Small intestine (tissue), 7 donors: ENCODE data around the gene ZFR. TPM values are rescaled to one million over a fixed set of nuclear protein-coding genes. Genes with fewer than 3 reads are reported as not detected.

Experiments used
- DNase-seq, 2 donors: peaks; one replicate each; pipeline versions ENCODE4 v3.0.0 to v3.0.0-alpha.2; 2013
- FAIRE-seq: peaks from 2 replicates; lab custom pipeline; 2012; peaks lifted over from hg19 to GRCh38; lab: Jason Lieb, UNC
- H3K27ac ChIP-seq, 3 donors: one replicate each; pipeline ENCODE4 v1.5.1; 2013; ENCODE audit warnings: low read length in 2 of 3, mild to moderate bottlenecking in 2 of 3, control low read depth in 1 of 3, inconsistent platforms in 1 of 3, low read depth in 1 of 3, moderate library complexity in 1 of 3
- H3K27me3 ChIP-seq, 3 donors: one replicate each; pipeline ENCODE4 v1.6.1; 2013; ENCODE audit warnings: low read length in 3 of 3, inconsistent platforms in 1 of 3; ENCODE audit not compliant: control insufficient read depth in 3 of 3, insufficient read depth in 3 of 3
- H3K36me3 ChIP-seq, 3 donors: one replicate each; pipeline ENCODE4 v1.6.1; 2013; ENCODE audit warnings: low read length in 3 of 3, inconsistent platforms in 1 of 3, low read depth in 1 of 3, mild to moderate bottlenecking in 1 of 3, moderate library complexity in 1 of 3; ENCODE audit not compliant: control insufficient read depth in 3 of 3, insufficient read depth in 2 of 3
- H3K4me1 ChIP-seq, 3 donors: one replicate each; pipeline ENCODE4 v1.6.1; 2013; ENCODE audit warnings: low read length in 2 of 3, inconsistent platforms in 1 of 3, low read depth in 1 of 3, mild to moderate bottlenecking in 1 of 3, moderate library complexity in 1 of 3; ENCODE audit not compliant: control insufficient read depth in 3 of 3, insufficient read depth in 2 of 3
- H3K4me3 ChIP-seq, 3 donors: one replicate each; pipeline ENCODE4 v1.5.1; 2013; ENCODE audit warnings: low read length in 3 of 3, control low read depth in 1 of 3, inconsistent platforms in 1 of 3, low read depth in 1 of 3, mild to moderate bottlenecking in 1 of 3, moderate library complexity in 1 of 3
- H3K9me3 ChIP-seq, 2 donors: one replicate each; pipeline ENCODE4 v1.6.1; 2013; ENCODE audit warnings: low read depth in 1 of 2, low read length in 1 of 2; ENCODE audit not compliant: control insufficient read depth in 2 of 2, insufficient read depth in 1 of 2
- WGBS, 3 donors: extraction: QIAGEN DNeasy Blood & Tissue Kit; methylation state at CpG; one replicate each; pipeline ENCODE4 v1.1.7; 2013; 5-methylcytosine and 5-hydroxymethylcytosine counted together
- polyA plus RNA-seq, 4 donors: library from polyadenylated mRNA; stranded (reverse) in 3 of 4; unstranded in 1 of 4; fragments of 200-250 nt in 3 of 4; fragments of 120-200 nt in 1 of 4; gene quantifications; one replicate each; pipeline versions ENCODE4 v1.2.1 to v1.2.3, GENCODE V29; 2013
- donor health status: healthy with polysubstance abuse.
- donor health status: control.
- donor health status: control.
- donor health status: Bipolar disorder and iron deficiency.
- donor health status: healthy.

Gene ZFR
- polyA plus RNA-seq, 4 donors: 28.2 to 71.0 (median 30.3) TPM

DNA sequence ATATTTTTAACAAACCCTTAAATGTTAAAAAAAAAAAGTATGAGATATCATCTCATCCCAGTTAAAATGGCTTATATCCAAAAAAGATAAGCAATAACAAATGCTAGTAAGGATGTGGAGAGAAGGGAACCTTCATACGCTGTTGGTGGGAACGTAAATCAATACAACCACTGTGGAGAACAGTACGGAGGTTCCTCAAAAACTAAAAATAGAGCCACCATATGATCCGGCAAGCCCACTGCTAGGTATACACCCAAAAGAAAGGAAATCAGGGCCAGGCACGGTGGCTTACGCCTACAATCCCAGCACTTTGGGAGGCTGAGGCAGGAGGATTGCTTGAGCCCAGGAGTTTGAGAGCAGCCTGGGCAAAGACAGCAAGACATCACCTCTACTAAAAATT, 134.8 kb downstream of the ZFR start:
- Histone ChIP-seq H3K9me3 (no peaks in the 10 kb centered on the region), H3K4me1 (peaks cover 7 to 27% (median 14%) of the 10 kb centered on the region in 3 donors), H3K4me3 (no peak overlapping the region), H3K27me3 (no peaks in the 10 kb centered on the region), H3K27ac (no peak overlapping the region), H3K36me3 (peaks cover 0 to 3% (median 0%) of the 10 kb centered on the region in 3 donors)
- WGBS, 3 donors: 75 to 91% (median 91%) methylated on average over 6 of the region's 6 CpGs
- no peak for FAIRE-seq
- no peak for DNase-seq

GRCh38 chr5:32308946-32309345, 135.6 kb downstream of the ZFR start:
- DNase-seq (no peak), FAIRE-seq (no peak)
- H3K4me1 ChIP-seq: peaks cover 7 to 27% (median 14%) of the 10 kb centered on the region in 3 donors
- H3K4me3 ChIP-seq: no peak overlapping the region
- no peaks in the 10 kb centered on the region for H3K9me3 ChIP-seq
- H3K27me3 ChIP-seq: no peaks in the 10 kb centered on the region
- peak overlapping the region in 1 of 3 donors; percentile 40 for H3K27ac ChIP-seq
- 50 to 54% (median 53%) methylated on average over 3 of the region's 3 CpGs for WGBS, 3 donors
- peaks cover 0 to 6% (median 0%) of the 10 kb centered on the region in 3 donors for H3K36me3 ChIP-seq

DNA sequence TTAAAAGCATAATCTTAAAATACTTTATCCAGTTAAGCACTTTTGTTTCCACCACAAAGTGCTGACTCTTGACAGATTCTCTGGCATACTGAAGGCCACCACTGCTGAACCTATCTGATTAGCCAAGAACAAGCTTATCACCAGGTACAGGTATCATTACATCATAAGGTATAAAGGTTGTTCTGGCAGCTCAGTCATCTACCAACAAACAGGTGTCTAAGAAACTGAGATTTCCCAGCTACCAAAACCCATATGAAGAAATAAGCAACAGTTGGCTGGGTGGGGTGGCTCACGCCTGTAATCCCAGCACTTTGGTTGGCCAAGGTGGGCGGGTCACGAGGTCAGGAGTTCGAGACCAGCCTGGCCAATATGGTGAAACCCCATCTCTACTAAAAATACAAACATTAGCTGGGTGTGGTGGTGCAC, 136.8 kb downstream of the ZFR start:
- H3K4me1 ChIP-seq: peaks cover 10 to 32% (median 19%) of the 10 kb centered on the region in 3 donors
- 19 to 66% (median 45%) methylated on average over 4 of the region's 4 CpGs for WGBS, 3 donors
- H3K9me3 ChIP-seq: no peaks in the 10 kb centered on the region
- peak; percentile 80 to 94 for DNase-seq
- no peak for FAIRE-seq
- peak overlapping the region in 2 of 3 donors; percentile 40 to 69 for H3K27ac ChIP-seq
- H3K36me3 ChIP-seq: peaks cover 0 to 6% (median 0%) of the 10 kb centered on the region in 3 donors
- no peaks in the 10 kb centered on the region for H3K27me3 ChIP-seq
- no peak overlapping the region for H3K4me3 ChIP-seq

- DNase-seq (no peak), FAIRE-seq (no peak)
- no peaks in the 10 kb centered on the region for H3K9me3 ChIP-seq
- H3K27me3 ChIP-seq: no peaks in the 10 kb centered on the region
- peaks cover 6 to 26% (median 13%) of the 10 kb centered on the region in 3 donors for H3K4me1 ChIP-seq
- 64 to 89% (median 71%) methylated on average over 5 of the region's 5 CpGs for whole genome bisulfite sequencing, 3 donors
- H3K27ac ChIP-seq: no peak overlapping the region
- H3K4me3 ChIP-seq: no peak overlapping the region
- peaks cover 0 to 6% (median 0%) of the 10 kb centered on the region in 3 donors for H3K36me3 ChIP-seq
Measured at GRCh38 chr5:32304622-32305021, 139.9 kb downstream of the ZFR start.

Other genes starting within 250 kb of the ZFR start
- 10 to 100 TPM in 2 of 4 donors, 1 to 10 TPM in 2; 5.9 to 19.2 (median 9.6) TPM for gene MTMR12, start 131.8 kb downstream of the ZFR start, polyA plus RNA-seq
- 100 to 1,000 TPM; 113 to 226 (median 175) TPM for gene SUB1, start 140.8 kb upstream of the ZFR start, polyA plus RNA-seq